Tongue (tissue), 2 donors: ENCODE measurements around the gene ZNF592. TPM values are rescaled to one million over a fixed set of nuclear protein-coding genes. Genes with fewer than 3 reads are reported as not detected.

ENCODE experiments used
- small RNA-seq: library from RNA; depleted of rRNA; stranded (forward); fragments of <200 nt; gene quantifications from one replicate; pipeline ENCODE3, GENCODE V24; 2014; ENCODE audit warnings: low replicate concordance
- total RNA-seq: library from RNA; depleted of rRNA; stranded (reverse); fragments of >200 nt; gene quantifications from one replicate; pipeline ENCODE4 v1.2.3, GENCODE V29; 2014

Gene ZNF592
- total RNA-seq, 1 donor from 2014 or later: 15.6 TPM

Small RNA genes within 50 kb of the gene (small RNA-seq; reads per million reads assigned to genes)
- not detected for gene RF00402

Other genes with a start within 250 kb of the ZNF592 start
- 19.9 TPM for gene ZSCAN2, start 147.6 kb upstream of the ZNF592 start, total RNA-seq
- gene WDR73, start 94.3 kb upstream of the ZNF592 start, total RNA-seq: 24.0 TPM
- gene NMB, start 90.4 kb upstream of the ZNF592 start, total RNA-seq: 3.4 TPM
- gene SEC11A, start 32.5 kb upstream of the ZNF592 start, total RNA-seq: 240 TPM
- 64.6 TPM for gene ALPK3, start 68.8 kb downstream of the ZNF592 start, total RNA-seq
- gene SLC28A1, start 136.1 kb downstream of the ZNF592 start, total RNA-seq: not detected
- gene PDE8A, start 233.3 kb downstream of the ZNF592 start, total RNA-seq: 54.1 TPM